Stimulated activated CD4-positive, alpha-beta T cell treated with anti-CD3 and anti-CD28 coated beads, Interleukin-2, amount 100 ng/mL, for 24 hours (primary cell): ENCODE data around the gene EYS.

ENCODE experiments used
- DNase-seq, 2 donors: peaks; one replicate each; pipeline ENCODE4 v3.0.0-alpha.2; 2020

The EYS gene

GRCh38 chr6:64696053-64696452 lies 1011.0 kb downstream of the EYS start:
- DNase-seq: no peak

- no peak for DNase-seq
Measured at GRCh38 chr6:64694356-64694755, 1012.7 kb downstream of the EYS start.

GRCh38 chr6:64691064-64691463 lies 1016.0 kb downstream of the EYS start:
- DNase-seq: no peak

GRCh38 chr6:64685401-64685800 lies 1021.6 kb downstream of the EYS start:
- DNase-seq: no peak

GRCh38 chr6:64683682-64684081 lies 1023.3 kb downstream of the EYS start:
- no peak for DNase-seq

GRCh38 chr6:64681416-64682160 lies 1025.4 kb downstream of the EYS start:
- DNase-seq: no peak

- no peak for DNase-seq
Measured at GRCh38 chr6:64680446-64680845, 1026.6 kb downstream of the EYS start.

- no peak for DNase-seq
Measured at GRCh38 chr6:64679416-64679815, 1027.6 kb downstream of the EYS start.

- DNase-seq: no peak
Measured at GRCh38 chr6:64672651-64673050, 1034.4 kb downstream of the EYS start.

- no peak for DNase-seq
Measured at GRCh38 chr6:64672131-64672530, 1034.9 kb downstream of the EYS start.

- no peak for DNase-seq
Measured at GRCh38 chr6:64665137-64665536, 1041.9 kb downstream of the EYS start.

GRCh38 chr6:64664480-64664879 lies 1042.5 kb downstream of the EYS start:
- DNase-seq: no peak

GRCh38 chr6:64644024-64644423 lies 1063.0 kb downstream of the EYS start:
- no peak for DNase-seq

GRCh38 chr6:64630901-64631300 lies 1076.1 kb downstream of the EYS start:
- DNase-seq: no peak

GRCh38 chr6:64622944-64623343 lies 1084.1 kb downstream of the EYS start:
- DNase-seq: no peak

- DNase-seq: no peak
Measured at GRCh38 chr6:64602993-64603392, 1104.0 kb downstream of the EYS start.

- DNase-seq: no peak
Measured at GRCh38 chr6:64591676-64592036, 1115.4 kb downstream of the EYS start.

GRCh38 chr6:64590965-64591675 lies 1115.9 kb downstream of the EYS start:
- DNase-seq: no peak

GRCh38 chr6:64589961-64590360 lies 1117.1 kb downstream of the EYS start:
- DNase-seq: no peak

- no peak for DNase-seq
Measured at GRCh38 chr6:64580346-64580745, 1126.7 kb downstream of the EYS start.

GRCh38 chr6:64553249-64553786 lies 1153.7 kb downstream of the EYS start:
- DNase-seq: no peak

- no peak for DNase-seq
Measured at GRCh38 chr6:64547594-64548268, 1159.3 kb downstream of the EYS start.

GRCh38 chr6:64539917-64540316 lies 1167.1 kb downstream of the EYS start:
- no peak for DNase-seq

GRCh38 chr6:64538722-64539121 lies 1168.3 kb downstream of the EYS start:
- DNase-seq: no peak
